ENCODE results near the gene CAMKMT.

- TF ChIP-seq, protein P1, sequence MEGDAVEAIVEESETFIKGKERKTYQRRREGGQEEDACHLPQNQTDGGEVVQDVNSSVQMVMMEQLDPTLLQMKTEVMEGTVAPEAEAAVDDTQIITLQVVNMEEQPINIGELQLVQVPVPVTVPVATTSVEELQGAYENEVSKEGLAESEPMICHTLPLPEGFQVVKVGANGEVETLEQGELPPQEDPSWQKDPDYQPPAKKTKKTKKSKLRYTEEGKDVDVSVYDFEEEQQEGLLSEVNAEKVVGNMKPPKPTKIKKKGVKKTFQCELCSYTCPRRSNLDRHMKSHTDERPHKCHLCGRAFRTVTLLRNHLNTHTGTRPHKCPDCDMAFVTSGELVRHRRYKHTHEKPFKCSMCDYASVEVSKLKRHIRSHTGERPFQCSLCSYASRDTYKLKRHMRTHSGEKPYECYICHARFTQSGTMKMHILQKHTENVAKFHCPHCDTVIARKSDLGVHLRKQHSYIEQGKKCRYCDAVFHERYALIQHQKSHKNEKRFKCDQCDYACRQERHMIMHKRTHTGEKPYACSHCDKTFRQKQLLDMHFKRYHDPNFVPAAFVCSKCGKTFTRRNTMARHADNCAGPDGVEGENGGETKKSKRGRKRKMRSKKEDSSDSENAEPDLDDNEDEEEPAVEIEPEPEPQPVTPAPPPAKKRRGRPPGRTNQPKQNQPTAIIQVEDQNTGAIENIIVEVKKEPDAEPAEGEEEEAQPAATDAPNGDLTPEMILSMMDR (IDR thresholded peaks at IDR 0.05; ENCODE audit: insufficient read depth, low read length, poor library complexity, severe bottlenecking) = no peak
- TF ChIP-seq EZH2phosphoT487 (conservative IDR thresholded peaks at IDR 0.05; ENCODE audit: low read length) = no peak
Measured at GRCh38 chr2:44360749-44361329, 908 bp upstream of the CAMKMT start.
